T-cell (primary cell): Measurements from ENCODE around the gene SNCG. TPM values are rescaled to one million over a fixed set of nuclear protein-coding genes. Genes with fewer than 3 reads are reported as not detected.

Experiments
- ATAC-seq, 4 experiments: fragments of 200-7000 bp in 3 of 4; fragments of 150-1000 bp in 1 of 4; cut with Tn5 transposase; replicated peaks in 1 of 4; 1 replicate in 3 of 4; 2 replicates in 1 of 4; pipeline ENCODE4 v1.10.0; 2021; ENCODE audit warnings: moderate library complexity in 3 of 4, mild to moderate bottlenecking in 2 of 4, moderate number of reproducible peaks in 1 of 4
- CTCF ChIA-PET, 2 donors: fragments of 300-600 bp; sonication (Branson Sonifier 250); formaldehyde crosslinking; loops; one replicate each; lab custom pipeline; 2022; ENCODE audit warnings: antibody characterized with exemption in 2 of 2; lab: Charles Lee
- POLR2A ChIA-PET, 2 donors: fragments of 300-600 bp; sonication (Branson Sonifier 250); formaldehyde crosslinking; loops; one replicate each; lab custom pipeline; 2022; ENCODE audit warnings: antibody characterized with exemption in 2 of 2; lab: Charles Lee
- DNase-seq, 35 experiments: peaks; one replicate each; pipeline versions ENCODE4 v3.0.0 to v3.0.0-alpha.2; 2013 to 2023
- H3K27ac ChIP-seq: one replicate; pipeline ENCODE4 v1.5.1; 2013; ENCODE audit warnings: low read length
- H3K27me3 ChIP-seq, 2 experiments: replicated peaks in 1 of 2; 1 replicate in 1 of 2; 2 replicates in 1 of 2; pipeline versions ENCODE4 v1.6.1 to v1.7.0; 2013; ENCODE audit warnings: low read length in 1 of 2, mixed read lengths in 1 of 2; ENCODE audit not compliant: control insufficient read depth in 2 of 2, insufficient read depth in 2 of 2; ENCODE audit errors: extremely low read depth in 1 of 2
- H3K36me3 ChIP-seq, 2 donors: 1 replicate in 1 of 2; 2 replicates in 1 of 2; pipeline versions ENCODE4 v1.6.1 to v1.7.0; 2013; ENCODE audit warnings: low read length in 1 of 2; ENCODE audit not compliant: control insufficient read depth in 2 of 2, insufficient read depth in 1 of 2; ENCODE audit errors: extremely low read depth in 1 of 2
- H3K4me1 ChIP-seq, 2 experiments: 1 replicate in 1 of 2; 2 replicates in 1 of 2; pipeline versions ENCODE4 v1.6.1 to v1.7.0; 2013; ENCODE audit warnings: low read length in 2 of 2, mixed read lengths in 1 of 2; ENCODE audit not compliant: insufficient read depth in 2 of 2, control insufficient read depth in 1 of 2; ENCODE audit errors: extremely low read depth in 1 of 2
- H3K4me3 ChIP-seq, 2 donors: 1 replicate in 1 of 2; 2 replicates in 1 of 2; pipeline versions ENCODE4 v1.5.1 to v1.7.0; 2013; ENCODE audit warnings: mild to moderate bottlenecking in 2 of 2, low read length in 1 of 2, moderate library complexity in 1 of 2; ENCODE audit not compliant: control insufficient read depth in 1 of 2; ENCODE audit errors: extremely low read depth in 1 of 2
- H3K9me3 ChIP-seq: 2 replicates; pipeline ENCODE4 v1.7.0; 2013
- H3K27ac Mint-ChIP-seq, 2 donors: one replicate each; pipeline ENCODE4 v1.8.0; 2020 to 2021; ENCODE audit warnings: mild to moderate bottlenecking in 2 of 2, mixed read lengths in 2 of 2
- H3K27me3 Mint-ChIP-seq, 2 donors: one replicate each; pipeline ENCODE4 v1.8.0; 2021 to 2022; ENCODE audit warnings: mixed read lengths in 2 of 2
- H3K36me3 Mint-ChIP-seq: one replicate; pipeline ENCODE4 v1.8.0; 2021; ENCODE audit warnings: mixed read lengths
- H3K4me1 Mint-ChIP-seq, 3 donors: one replicate each; pipeline ENCODE4 v1.8.0; 2020 to 2022; ENCODE audit warnings: mixed read lengths in 3 of 3, mild to moderate bottlenecking in 1 of 3
- H3K4me3 Mint-ChIP-seq, 3 donors: one replicate each; pipeline ENCODE4 v1.8.0; 2020 to 2022; ENCODE audit warnings: mild to moderate bottlenecking in 3 of 3, mixed read lengths in 3 of 3, moderate library complexity in 3 of 3
- H3K9me3 Mint-ChIP-seq, 3 donors: one replicate each; pipeline ENCODE4 v1.8.0; 2020 to 2022; ENCODE audit warnings: mixed read lengths in 3 of 3
- WGBS: methylation state at CpG from one replicate; pipeline ENCODE4 v1.1.5; 2013; ENCODE audit warnings: missing lambda C conversion rate; ENCODE audit not compliant: insufficient coverage; 5-methylcytosine and 5-hydroxymethylcytosine counted together
- total RNA-seq, 35 experiments: library from RNA in 6 of 35; stranded (reverse) in 6 of 35; fragments of 120-200 nt in 1 of 35; gene quantifications; one replicate each; pipeline versions ENCODE4 v1.2.1 to v1.2.4 and lab custom pipeline; 2013 to 2026

SNCG gene
- total RNA-seq, 5 donors from 2014 or later (not counting 1 experiment from before 2014, with no cell fraction given), result 0.41 to 0.66 (median 0.44) TPM; not detected in 2

- POLR2A ChIA-PET, result interaction anchor here in 1 of 2 donors (0.6 to 0.7 kb wide), 2 partner anchors 11 to 88 kb away, joined by 4 to 9 read pairs; no protein-coding TSS in a partner anchor
- H3K4me3 Mint-ChIP-seq, result no peak overlapping the region
- H3K4me3 ChIP-seq, result no peak overlapping the region
- peaks cover 6 to 36% of the 10 kb centered on the region in 2 experiments for H3K4me1 ChIP-seq
- H3K36me3 Mint-ChIP-seq, result no peaks in the 10 kb centered on the region
- no peaks in the 10 kb centered on the region for H3K36me3 ChIP-seq
- DNase-seq, result no peak
- H3K27me3 ChIP-seq, result peaks cover 0 to 31% of the 10 kb centered on the region in 2 experiments
- no peaks in the 10 kb centered on the region for H3K9me3 ChIP-seq
- ATAC-seq, result no peak
- no peaks in the 10 kb centered on the region for H3K9me3 Mint-ChIP-seq
- no peaks in the 10 kb centered on the region for H3K27me3 Mint-ChIP-seq
- 48% methylated on average over 8 of the region's 16 CpGs for WGBS
- CTCF ChIA-PET, result no interaction called here
- no peak overlapping the region for H3K27ac ChIP-seq
- peaks cover 0 to 5% (median 0%) of the 10 kb centered on the region in 3 donors for H3K4me1 Mint-ChIP-seq
- no peak overlapping the region for H3K27ac Mint-ChIP-seq
Measured at GRCh38 chr10:86958901-86959736, 720 bp downstream of the SNCG start.

- DNase-seq (no peak), ATAC-seq (no peak)
- Mint-ChIP-seq H3K36me3 (no peaks in the 10 kb centered on the region), H3K4me1 (peaks cover 0 to 5% (median 0%) of the 10 kb centered on the region in 3 donors), H3K27me3 (no peaks in the 10 kb centered on the region), H3K27ac (no peak overlapping the region), H3K9me3 (no peaks in the 10 kb centered on the region), H3K4me3 (no peak overlapping the region)
- Histone ChIP-seq H3K27ac (no peak overlapping the region), H3K9me3 (no peaks in the 10 kb centered on the region), H3K4me1 (peaks cover 6 to 36% of the 10 kb centered on the region in 2 experiments), H3K36me3 (no peaks in the 10 kb centered on the region), H3K27me3 (peaks cover 0 to 32% of the 10 kb centered on the region in 2 experiments), H3K4me3 (no peak overlapping the region)
- ChIA-PET CTCF (interaction anchor here in 1 of 2 donors (1.3 kb wide), 1 partner anchor 22 kb away, joined by 3 read pairs; no protein-coding TSS in a partner anchor), POLR2A (interaction anchor here in 1 of 2 donors (0.6 to 0.7 kb wide), 2 partner anchors 11 to 87 kb away, joined by 4 to 9 read pairs; no protein-coding TSS in a partner anchor)
- 75% methylated on average over 1 of the region's 2 CpGs for WGBS
Measured at GRCh38 chr10:86959737-86960002, 1.3 kb downstream of the SNCG start.

- Histone ChIP-seq H3K9me3 (no peaks in the 10 kb centered on the region), H3K27me3 (peaks cover 0 to 34% of the 10 kb centered on the region in 2 experiments), H3K4me3 (no peak overlapping the region), H3K36me3 (no peaks in the 10 kb centered on the region), H3K27ac (no peak overlapping the region), H3K4me1 (peaks cover 6 to 33% of the 10 kb centered on the region in 2 experiments)
- POLR2A ChIA-PET, result interaction anchor here in 1 of 2 donors (0.6 to 0.7 kb wide), 2 partner anchors 10 to 87 kb away, joined by 4 to 9 read pairs; no protein-coding TSS in a partner anchor
- Mint-ChIP-seq H3K27ac (no peak overlapping the region), H3K9me3 (no peaks in the 10 kb centered on the region), H3K4me3 (no peak overlapping the region), H3K36me3 (no peaks in the 10 kb centered on the region), H3K27me3 (no peaks in the 10 kb centered on the region), H3K4me1 (peaks cover 0 to 7% (median 0%) of the 10 kb centered on the region in 3 donors)
- WGBS, result 71% methylated on average over 19 of the region's 37 CpGs
- ATAC-seq, result peak; percentile 67 to 88 (median 70)
- peak in 7 of 35 experiments; percentile 10 to 66 (median 22) for DNase-seq
- CTCF ChIA-PET, result interaction anchor here in 1 of 2 donors (1.3 kb wide), 2 partner anchors 14 to 23 kb away, joined by 3 to 4 read pairs; no protein-coding TSS in a partner anchor
Measured at GRCh38 chr10:86960003-86960862, 1.8 kb downstream of the SNCG start.

GRCh38 chr10:86960863-86961434, 2.5 kb downstream of the SNCG start:
- H3K36me3 ChIP-seq, result no peaks in the 10 kb centered on the region
- H3K27me3 ChIP-seq, result peaks cover 0 to 34% of the 10 kb centered on the region in 2 experiments
- ATAC-seq (no peak), DNase-seq (no peak)
- H3K4me1 ChIP-seq, result peaks cover 0 to 31% of the 10 kb centered on the region in 2 experiments
- H3K9me3 ChIP-seq, result no peaks in the 10 kb centered on the region
- Mint-ChIP-seq H3K27ac (no peak overlapping the region), H3K36me3 (no peaks in the 10 kb centered on the region), H3K4me1 (peaks cover 4 to 13% (median 6%) of the 10 kb centered on the region in 3 donors), H3K9me3 (no peaks in the 10 kb centered on the region), H3K4me3 (no peak overlapping the region), H3K27me3 (no peaks in the 10 kb centered on the region)
- ChIA-PET POLR2A (no interaction called here), CTCF (interaction anchor here in 1 of 2 donors (1.3 kb wide), 2 partner anchors 15 to 24 kb away, joined by 3 to 4 read pairs; no protein-coding TSS in a partner anchor)
- no peak overlapping the region for H3K27ac ChIP-seq
- 100% methylated on average over 2 of the region's 9 CpGs for WGBS
- H3K4me3 ChIP-seq, result no peak overlapping the region

GRCh38 chr10:86961481-86962091, 3.2 kb downstream of the SNCG start:
- POLR2A ChIA-PET, result no interaction called here
- Histone ChIP-seq H3K4me3 (no peak overlapping the region), H3K4me1 (peaks cover 2 to 32% of the 10 kb centered on the region in 2 experiments), H3K27ac (no peak overlapping the region), H3K27me3 (peaks cover 0 to 34% of the 10 kb centered on the region in 2 experiments), H3K9me3 (no peaks in the 10 kb centered on the region), H3K36me3 (no peaks in the 10 kb centered on the region)
- no peak for ATAC-seq
- Mint-ChIP-seq H3K9me3 (no peaks in the 10 kb centered on the region), H3K27ac (no peak overlapping the region), H3K27me3 (no peaks in the 10 kb centered on the region), H3K36me3 (no peaks in the 10 kb centered on the region), H3K4me1 (peaks cover 10 to 17% (median 12%) of the 10 kb centered on the region in 3 donors), H3K4me3 (no peak overlapping the region)
- WGBS, result 89% methylated on average over 11 of the region's 12 CpGs
- peak in 1 of 35 experiments; percentile 1 for DNase-seq
- CTCF ChIA-PET, result no interaction called here
